Activated naive CD4-positive, alpha-beta T cell treated with anti-CD3 and anti-CD28 coated beads for 36 hours (primary cell): ENCODE measurements around the gene MAP7D1. TPM values are rescaled to one million over a fixed set of nuclear protein-coding genes. Genes with fewer than 3 reads are reported as not detected.
"Not testable (repeated sequence)": the region's sequence is repeated elsewhere in the genome, so short reads cannot be mapped to it uniquely, and the experiment has no call there.

Experiments used
- CTCF ChIA-PET: fragments of 350-600 bp; sonication (Branson Sonifier 250); formaldehyde crosslinking; loops from one replicate; lab custom pipeline; 2021; ENCODE audit warnings: antibody characterized with exemption; lab: Charles Lee
- DNase-seq: peaks from one replicate; pipeline ENCODE4 v3.0.0-alpha.2; 2020
- H3K27ac Mint-ChIP-seq: one replicate; pipeline ENCODE4 v1.8.0; 2021; ENCODE audit warnings: mild to moderate bottlenecking, mixed read lengths
- H3K27me3 Mint-ChIP-seq: one replicate; pipeline ENCODE4 v1.8.0; 2021; ENCODE audit warnings: low read depth, mixed read lengths
- H3K36me3 Mint-ChIP-seq: one replicate; pipeline ENCODE4 v1.8.0; 2021; ENCODE audit warnings: low read depth, mixed read lengths
- H3K4me1 Mint-ChIP-seq: one replicate; pipeline ENCODE4 v1.8.0; 2021; ENCODE audit warnings: low read depth, mixed read lengths
- H3K4me3 Mint-ChIP-seq: one replicate; pipeline ENCODE4 v1.8.0; 2021; ENCODE audit warnings: mild to moderate bottlenecking, moderate library complexity, mixed read lengths
- H3K9me3 Mint-ChIP-seq: one replicate; pipeline ENCODE4 v1.8.0; 2021; ENCODE audit warnings: mixed read lengths
- intact Hi-C: fragments of 100-400 bp; cut with micrococcal nuclease; formaldehyde crosslinking; loops from one replicate; pipeline ENCODE4 v1.15.1; 2023
- total RNA-seq, 2 experiments: library from RNA; stranded (reverse); gene quantifications; one replicate each; pipeline ENCODE4 v1.2.3, GENCODE V29; 2021

MAP7D1 gene
- total RNA-seq, 2 experiments from 2014 or later = 106 TPM

GRCh38 chr1:36175137-36176095, 19.5 kb downstream of the MAP7D1 start:
- H3K27ac Mint-ChIP-seq = no peak overlapping the region
- CTCF ChIA-PET = no interaction called here
- H3K4me3 Mint-ChIP-seq = no peak overlapping the region

GRCh38 chr1:36176106-36176949, 20.4 kb downstream of the MAP7D1 start:
- H3K4me1 Mint-ChIP-seq = peaks cover 14% of the 10 kb centered on the region
- no peak for DNase-seq
- H3K4me3 Mint-ChIP-seq = no peak overlapping the region
- intact Hi-C loops = no loop called here
- peaks cover 39% of the 10 kb centered on the region for H3K36me3 Mint-ChIP-seq
- H3K27me3 Mint-ChIP-seq = no peaks in the 10 kb centered on the region
- CTCF ChIA-PET = no interaction called here
- no peak overlapping the region for H3K27ac Mint-ChIP-seq
- no peaks in the 10 kb centered on the region for H3K9me3 Mint-ChIP-seq

More at GRCh38 chr1:36175137-36176095, 19.5 kb downstream of the MAP7D1 start:
- Mint-ChIP-seq H3K36me3 (peaks cover 35% of the 10 kb centered on the region), H3K9me3 (no peaks in the 10 kb centered on the region), H3K27me3 (no peaks in the 10 kb centered on the region), H3K4me1 (peaks cover 14% of the 10 kb centered on the region)
- intact Hi-C loops = no loop called here
- no peak for DNase-seq

- CTCF ChIA-PET = interaction anchor here (1.2 kb wide), 1 partner anchor 10 kb away, joined by 3 read pairs; no protein-coding TSS in a partner anchor
- Mint-ChIP-seq H3K36me3 (peaks cover 36% of the 10 kb centered on the region), H3K27me3 (no peaks in the 10 kb centered on the region), H3K4me1 (peaks cover 8% of the 10 kb centered on the region), H3K9me3 (no peaks in the 10 kb centered on the region), H3K4me3 (no peak overlapping the region), H3K27ac (no peak overlapping the region)
- intact Hi-C loops = no loop called here
- no peak for DNase-seq
Observed at GRCh38 chr1:36177589-36178431, 21.9 kb downstream of the MAP7D1 start.

GRCh38 chr1:36178471-36179219, 22.7 kb downstream of the MAP7D1 start:
- peaks cover 31% of the 10 kb centered on the region for H3K36me3 Mint-ChIP-seq
- H3K4me3 Mint-ChIP-seq = no peak overlapping the region
- H3K4me1 Mint-ChIP-seq = peaks cover 3% of the 10 kb centered on the region
- DNase-seq = no peak
- intact Hi-C loops = no loop called here
- no peaks in the 10 kb centered on the region for H3K9me3 Mint-ChIP-seq
- CTCF ChIA-PET = no interaction called here
- no peak overlapping the region for H3K27ac Mint-ChIP-seq
- H3K27me3 Mint-ChIP-seq = no peaks in the 10 kb centered on the region

- no peak overlapping the region for H3K27ac Mint-ChIP-seq
- no peaks in the 10 kb centered on the region for H3K27me3 Mint-ChIP-seq
- CTCF ChIA-PET = no interaction called here
- H3K9me3 Mint-ChIP-seq = no peaks in the 10 kb centered on the region
- H3K4me1 Mint-ChIP-seq = no peaks in the 10 kb centered on the region
- no peak overlapping the region for H3K4me3 Mint-ChIP-seq
- intact Hi-C loops = no loop called here
- peaks cover 26% of the 10 kb centered on the region for H3K36me3 Mint-ChIP-seq
- DNase-seq = no peak
Observed at GRCh38 chr1:36179220-36179600, 23.2 kb downstream of the MAP7D1 start.

- no peak overlapping the region for H3K27ac Mint-ChIP-seq
- intact Hi-C loops = no loop called here
- no peaks in the 10 kb centered on the region for H3K9me3 Mint-ChIP-seq
Observed at GRCh38 chr1:36182734-36183133, 26.8 kb downstream of the MAP7D1 start.

GRCh38 chr1:36183309-36183856, 27.4 kb downstream of the MAP7D1 start:
- Mint-ChIP-seq H3K27me3 (no peaks in the 10 kb centered on the region), H3K27ac (no peak overlapping the region), H3K4me3 (no peak overlapping the region), H3K4me1 (peaks cover 4% of the 10 kb centered on the region), H3K36me3 (peaks cover 17% of the 10 kb centered on the region), H3K9me3 (no peaks in the 10 kb centered on the region)
- CTCF ChIA-PET = interaction anchor here (0.9 to 2.0 kb wide), 5 partner anchors 8 to 49 kb away, joined by 3 to 9 read pairs (median 4); partner anchors contain the start of gene TRAPPC3
- no peak for DNase-seq
- intact Hi-C loops = no loop called here

More at GRCh38 chr1:36182734-36183133, 26.8 kb downstream of the MAP7D1 start:
- DNase-seq = no peak
- no peaks in the 10 kb centered on the region for H3K27me3 Mint-ChIP-seq
- CTCF ChIA-PET = interaction anchor here (0.6 to 2.0 kb wide), 6 partner anchors 9 to 48 kb away, joined by 3 to 9 read pairs (median 4); partner anchors contain the start of gene TRAPPC3
- peaks cover 2% of the 10 kb centered on the region for H3K4me1 Mint-ChIP-seq
- H3K36me3 Mint-ChIP-seq = peaks cover 17% of the 10 kb centered on the region
- H3K4me3 Mint-ChIP-seq = no peak overlapping the region

- Mint-ChIP-seq H3K4me3 (no peak overlapping the region), H3K27me3 (no peaks in the 10 kb centered on the region), H3K4me1 (peaks cover 4% of the 10 kb centered on the region), H3K27ac (peak overlapping the region; percentile 41), H3K9me3 (no peaks in the 10 kb centered on the region), H3K36me3 (no peaks in the 10 kb centered on the region)
- intact Hi-C loops = loop anchor here (1.0 kb wide), 4 partner anchors 33 to 97 kb away; partner anchors contain the start of gene TRAPPC3
- CTCF ChIA-PET = interaction anchor here (0.5 to 5.2 kb wide), 41 partner anchors 9 to 415 kb away, joined by 3 to 89 read pairs (median 5); partner anchors contain the start of genes THRAP3 and TRAPPC3
- DNase-seq = peak; percentile 92
Observed at GRCh38 chr1:36187800-36188593, 32.0 kb downstream of the MAP7D1 start.

GRCh38 chr1:36196805-36197204, 40.8 kb downstream of the MAP7D1 start:
- DNase-seq, H3K36me3 Mint-ChIP-seq, intact Hi-C loops, H3K27ac Mint-ChIP-seq, H3K27me3 Mint-ChIP-seq, H3K9me3 Mint-ChIP-seq, H3K4me3 Mint-ChIP-seq, H3K4me1 Mint-ChIP-seq: not testable (repeated sequence)
- CTCF ChIA-PET = interaction anchor here (1.1 kb wide), 2 partner anchors 9 to 47 kb away, joined by 3 to 4 read pairs; partner anchors contain the start of gene TRAPPC3

GRCh38 chr1:36198641-36199040, 42.7 kb downstream of the MAP7D1 start:
- no peaks in the 10 kb centered on the region for H3K4me1 Mint-ChIP-seq
- no peaks in the 10 kb centered on the region for H3K9me3 Mint-ChIP-seq
- CTCF ChIA-PET = no interaction called here
- no peak overlapping the region for H3K27ac Mint-ChIP-seq
- no peak for DNase-seq
- no peak overlapping the region for H3K4me3 Mint-ChIP-seq
- no peaks in the 10 kb centered on the region for H3K27me3 Mint-ChIP-seq
- no peaks in the 10 kb centered on the region for H3K36me3 Mint-ChIP-seq
- intact Hi-C loops = no loop called here
